ENCODE measurements around the gene LRRC74B. TPM values are rescaled to one million over a fixed set of nuclear protein-coding genes. Genes with fewer than 3 reads are reported as not detected.
"Not testable (repeated sequence)": the region's sequence is repeated elsewhere in the genome, so short reads cannot be mapped to it uniquely, and the experiment has no call there.

Gene LRRC74B
- total RNA-seq, 2 experiments from 2014 or later, result not detected

- ChIA-PET CTCF (no interaction called here), POLR2A (no interaction called here)
- no peak for ATAC-seq (ENCODE audit: poor library complexity)
- Mint-ChIP-seq H3K9me3 (no peaks in the 10 kb centered on the region), H3K27me3 (peaks cover 27% of the 10 kb centered on the region), H3K36me3 (ENCODE audit: low read depth) (no peaks in the 10 kb centered on the region), H3K4me3 (no peak overlapping the region), H3K4me1 (ENCODE audit: low read depth) (peaks cover 21% of the 10 kb centered on the region), H3K27ac (no peak overlapping the region)
- H3K27ac ChIP-seq (ENCODE audit: low read depth in 1 of 2, low read length in 2 of 2), result no peak overlapping the region
- no peaks in the 10 kb centered on the region for H3K36me3 ChIP-seq (ENCODE audit: insufficient read depth, low read length)
- H3K4me1 ChIP-seq (ENCODE audit: insufficient read depth, low read length), result peaks cover 30% of the 10 kb centered on the region
- TF ChIP-seq CTCF (IDR thresholded peaks at IDR 0.05), result no peak
- peaks cover 6 to 7% of the 10 kb centered on the region in 2 experiments for H3K27me3 ChIP-seq (ENCODE audit: control insufficient read depth in 1 of 2, insufficient read depth in 2 of 2, low read length in 2 of 2)
- H3K9me3 ChIP-seq (ENCODE audit: control insufficient read depth in 1 of 2, insufficient read depth in 1 of 2, low read length in 2 of 2), result no peaks in the 10 kb centered on the region
- DNase-seq, result no peak
- no peak overlapping the region for H3K4me3 ChIP-seq (ENCODE audit: low read length)
- intact Hi-C loops (cut with DNase I, micrococcal nuclease), result no loop called here
Observed at GRCh38 chr22:21047035-21047661, 1.4 kb downstream of the LRRC74B start.

- POLR2A ChIA-PET, result no interaction called here
- ATAC-seq (ENCODE audit: poor library complexity), result no peak
- Histone ChIP-seq H3K27ac (ENCODE audit: low read depth in 1 of 2, low read length in 2 of 2) (no peak overlapping the region), H3K4me1 (ENCODE audit: insufficient read depth, low read length) (peaks cover 30% of the 10 kb centered on the region), H3K36me3 (ENCODE audit: insufficient read depth, low read length) (no peaks in the 10 kb centered on the region), H3K27me3 (ENCODE audit: control insufficient read depth in 1 of 2, insufficient read depth in 2 of 2, low read length in 2 of 2) (peaks cover 6 to 7% of the 10 kb centered on the region in 2 experiments), H3K4me3 (ENCODE audit: low read length) (no peak overlapping the region), H3K9me3 (ENCODE audit: control insufficient read depth in 1 of 2, insufficient read depth in 1 of 2, low read length in 2 of 2) (no peaks in the 10 kb centered on the region)
- Mint-ChIP-seq H3K4me1 (ENCODE audit: low read depth) (peaks cover 21% of the 10 kb centered on the region), H3K9me3 (no peaks in the 10 kb centered on the region), H3K27me3 (peaks cover 25% of the 10 kb centered on the region), H3K36me3 (ENCODE audit: low read depth) (no peaks in the 10 kb centered on the region), H3K4me3 (no peak overlapping the region), H3K27ac (no peak overlapping the region)
- TF ChIP-seq CTCF (IDR thresholded peaks at IDR 0.05), result no peak
- intact Hi-C loops (cut with DNase I, micrococcal nuclease), result no loop called here
- no peak for DNase-seq
- CTCF ChIA-PET, result no interaction called here
Observed at GRCh38 chr22:21047730-21048129, 2.0 kb downstream of the LRRC74B start.

GRCh38 chr22:21048448-21048847 lies 2.7 kb downstream of the LRRC74B start:
- peaks cover 18% of the 10 kb centered on the region for H3K27me3 Mint-ChIP-seq
- H3K36me3 ChIP-seq (ENCODE audit: insufficient read depth, low read length); H3K27me3 ChIP-seq (ENCODE audit: control insufficient read depth in 1 of 2, insufficient read depth in 2 of 2, low read length in 2 of 2); H3K27ac ChIP-seq (ENCODE audit: low read depth in 1 of 2, low read length in 2 of 2); DNase-seq; H3K4me3 Mint-ChIP-seq; CTCF ChIA-PET; H3K27ac Mint-ChIP-seq; H3K9me3 Mint-ChIP-seq; H3K4me3 ChIP-seq (ENCODE audit: low read length); H3K9me3 ChIP-seq (ENCODE audit: control insufficient read depth in 1 of 2, insufficient read depth in 1 of 2, low read length in 2 of 2); ATAC-seq (ENCODE audit: poor library complexity); intact Hi-C loops (cut with DNase I, micrococcal nuclease); POLR2A ChIA-PET; H3K36me3 Mint-ChIP-seq (ENCODE audit: low read depth): not testable (repeated sequence)
- H3K4me1 ChIP-seq (ENCODE audit: insufficient read depth, low read length), result peaks cover 26% of the 10 kb centered on the region
- peaks cover 17% of the 10 kb centered on the region for H3K4me1 Mint-ChIP-seq (ENCODE audit: low read depth)

- H3K27ac Mint-ChIP-seq; ATAC-seq (ENCODE audit: poor library complexity); H3K36me3 ChIP-seq (ENCODE audit: insufficient read depth, low read length); intact Hi-C loops (cut with DNase I, micrococcal nuclease); H3K9me3 Mint-ChIP-seq; H3K27ac ChIP-seq (ENCODE audit: low read depth in 1 of 2, low read length in 2 of 2); POLR2A ChIA-PET; H3K9me3 ChIP-seq (ENCODE audit: control insufficient read depth in 1 of 2, insufficient read depth in 1 of 2, low read length in 2 of 2); DNase-seq; H3K4me3 Mint-ChIP-seq; H3K27me3 ChIP-seq (ENCODE audit: control insufficient read depth in 1 of 2, insufficient read depth in 2 of 2, low read length in 2 of 2); H3K4me3 ChIP-seq (ENCODE audit: low read length); H3K36me3 Mint-ChIP-seq (ENCODE audit: low read depth); CTCF ChIA-PET: not testable (repeated sequence)
- peaks cover 20% of the 10 kb centered on the region for H3K4me1 ChIP-seq (ENCODE audit: insufficient read depth, low read length)
- Mint-ChIP-seq H3K27me3 (peaks cover 15% of the 10 kb centered on the region), H3K4me1 (ENCODE audit: low read depth) (peaks cover 15% of the 10 kb centered on the region)
Observed at GRCh38 chr22:21048965-21049364, 3.2 kb downstream of the LRRC74B start.

All from CD4-positive, alpha-beta T cell (primary cell).